ENCODE results near the gene SIAH2. TPM values are rescaled to one million over a fixed set of nuclear protein-coding genes. Genes with fewer than 3 reads are reported as not detected.

The SIAH2 gene
- total and polyA plus RNA-seq, 2 of the 8 experiments (the other 6 are each of a cell fraction or from before 2014, with no cell fraction given): 23.9 to 34.2 TPM

DNA sequence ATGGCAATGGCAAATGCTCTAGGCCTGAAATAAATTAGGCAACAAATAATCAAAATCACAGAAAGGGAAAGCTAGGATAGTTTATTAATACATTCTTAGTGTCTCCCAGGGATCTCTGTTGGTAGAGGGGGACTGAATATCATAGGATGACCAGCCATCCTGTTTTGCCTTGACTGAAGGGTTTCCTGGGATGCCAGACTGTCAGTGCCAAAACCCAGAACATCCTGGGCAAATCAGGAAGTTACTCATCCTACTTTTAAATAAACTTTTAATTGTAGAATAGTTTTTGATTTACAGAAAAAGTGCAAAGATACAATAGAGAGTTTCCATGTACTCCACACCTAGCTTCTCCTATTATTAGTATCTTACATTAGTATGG lies 21.8 kb upstream of the SIAH2 start:
- Histone ChIP-seq H3K14ac (ENCODE audit: insufficient read length) (no peak overlapping the region), H3K79me2 (ENCODE audit: control insufficient read depth in 1 of 2, insufficient read depth in 2 of 2, low read length in 2 of 2) (no peaks in the 10 kb centered on the region), H2BK120ac (replicated peaks; ENCODE audit: low read depth, low read length) (no peak overlapping the region), H3K4me3 (ENCODE audit: extremely low read depth in 1 of 4, insufficient read depth in 2 of 4, low read depth in 3 of 4, low read length in 4 of 4) (no peak overlapping the region), H2BK12ac (ENCODE audit: low read depth, low read length) (no peak overlapping the region), H4K5ac (ENCODE audit: insufficient read length, low read depth, low read length) (no peak overlapping the region), H3K36me3 (ENCODE audit: control insufficient read depth in 2 of 4, insufficient read depth in 4 of 4, low read length in 3 of 4) (no peaks in the 10 kb centered on the region), H4K20me1 (replicated peaks in 1 of 2; ENCODE audit: control insufficient read depth in 1 of 2, insufficient read depth in 2 of 2, low read length in 2 of 2) (no peaks in the 10 kb centered on the region), H3K56ac (replicated peaks; ENCODE audit: insufficient read length, low read depth, low read length) (no peak overlapping the region), H3K9me3 (ENCODE audit: insufficient read depth in 2 of 2, low read depth in 1 of 2, low read length in 1 of 2) (no peaks in the 10 kb centered on the region), H2BK5ac (ENCODE audit: low read depth, low read length) (no peak overlapping the region), H3K23ac (ENCODE audit: insufficient read length) (no peak overlapping the region), H2AK5ac (ENCODE audit: low read depth, low read length) (no peak overlapping the region), H2BK20ac (ENCODE audit: low read length) (no peak overlapping the region), H4K8ac (ENCODE audit: extremely low read depth, insufficient read depth, low read length) (no peak overlapping the region), H4K91ac (replicated peaks; ENCODE audit: insufficient read length, low read length) (no peak overlapping the region), H3K4ac (replicated peaks; ENCODE audit: insufficient read length, low read depth, low read length) (no peak overlapping the region), H3K9ac (replicated peaks in 1 of 4; ENCODE audit: extremely low read depth in 1 of 4, low read depth in 3 of 4, low read length in 3 of 4) (no peak overlapping the region), H3K18ac (ENCODE audit: extremely low read depth, low read length) (no peak overlapping the region), H3K4me2 (ENCODE audit: insufficient read depth in 1 of 2, low read depth in 2 of 2, low read length in 2 of 2) (no peak overlapping the region), H3K27me3 (replicated peaks in 1 of 4; ENCODE audit: control insufficient read depth in 3 of 4, extremely low read depth in 1 of 4, insufficient read depth in 3 of 4, low read length in 3 of 4) (no peaks in the 10 kb centered on the region; a peak in 1 of 7 replicates), H3K23me2 (ENCODE audit: low read depth, low read length) (no peaks in the 10 kb centered on the region; the same call in 1 of the 2 replicates), H2BK15ac (ENCODE audit: low read length) (no peak overlapping the region), H2AFZ (ENCODE audit: low read length) (no peak overlapping the region), H3K79me1 (ENCODE audit: low read depth, low read length) (no peaks in the 10 kb centered on the region), H3K4me1 (replicated peaks in 1 of 4; ENCODE audit: control insufficient read depth in 3 of 4, insufficient read depth in 4 of 4, low read length in 3 of 4) (no peaks in the 10 kb centered on the region), H3K27ac (ENCODE audit: low read depth, low read length) (no peak overlapping the region)
- FAIRE-seq (no peak), DNase-seq (ENCODE audit: low read depth in 1 of 2, low spot score in 2 of 2) (no peak)
- ChIA-PET POLR2A (ENCODE audit: partially characterized antibody) (no interaction called here), CTCF (ENCODE audit: partially characterized antibody) (interaction anchor here (0.8 to 1.5 kb wide), 4 partner anchors 10 to 140 kb away, joined by 3 to 4 read pairs (median 3); no protein-coding TSS in a partner anchor)
- TF ChIP-seq, protein P1, sequence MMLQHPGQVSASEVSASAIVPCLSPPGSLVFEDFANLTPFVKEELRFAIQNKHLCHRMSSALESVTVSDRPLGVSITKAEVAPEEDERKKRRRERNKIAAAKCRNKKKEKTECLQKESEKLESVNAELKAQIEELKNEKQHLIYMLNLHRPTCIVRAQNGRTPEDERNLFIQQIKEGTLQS (IDR thresholded peaks at IDR 0.05; ENCODE audit: insufficient read depth, low read depth, low read length): no peak
- TF ChIP-seq EGR1 (IDR thresholded peaks at IDR 0.05; ENCODE audit: borderline replicate concordance, low read depth, low read length) (no peak), CTBP2 (IDR thresholded peaks at IDR 0.05; ENCODE audit: borderline replicate concordance, insufficient read depth, insufficient read length, low read length) (no peak), KDM4A (IDR thresholded peaks at IDR 0.05; ENCODE audit: low read depth, low read length, severe bottlenecking) (no peak), ZNF274 (IDR thresholded peaks at IDR 0.05; ENCODE audit: borderline replicate concordance, extremely low read depth, low read length) (no peak), EP300 (IDR thresholded peaks at IDR 0.05; ENCODE audit: borderline replicate concordance in 1 of 2, low read depth in 2 of 2, low read length in 2 of 2) (no peak), TAF1 (IDR thresholded peaks at IDR 0.05; ENCODE audit: low read depth, low read length) (no peak)
- TF ChIP-seq, protein P2, sequence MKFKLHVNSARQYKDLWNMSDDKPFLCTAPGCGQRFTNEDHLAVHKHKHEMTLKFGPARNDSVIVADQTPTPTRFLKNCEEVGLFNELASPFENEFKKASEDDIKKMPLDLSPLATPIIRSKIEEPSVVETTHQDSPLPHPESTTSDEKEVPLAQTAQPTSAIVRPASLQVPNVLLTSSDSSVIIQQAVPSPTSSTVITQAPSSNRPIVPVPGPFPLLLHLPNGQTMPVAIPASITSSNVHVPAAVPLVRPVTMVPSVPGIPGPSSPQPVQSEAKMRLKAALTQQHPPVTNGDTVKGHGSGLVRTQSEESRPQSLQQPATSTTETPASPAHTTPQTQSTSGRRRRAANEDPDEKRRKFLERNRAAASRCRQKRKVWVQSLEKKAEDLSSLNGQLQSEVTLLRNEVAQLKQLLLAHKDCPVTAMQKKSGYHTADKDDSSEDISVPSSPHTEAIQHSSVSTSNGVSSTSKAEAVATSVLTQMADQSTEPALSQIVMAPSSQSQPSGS (IDR thresholded peaks at IDR 0.05; ENCODE audit: low read length): no peak
- TF ChIP-seq, protein P3, sequence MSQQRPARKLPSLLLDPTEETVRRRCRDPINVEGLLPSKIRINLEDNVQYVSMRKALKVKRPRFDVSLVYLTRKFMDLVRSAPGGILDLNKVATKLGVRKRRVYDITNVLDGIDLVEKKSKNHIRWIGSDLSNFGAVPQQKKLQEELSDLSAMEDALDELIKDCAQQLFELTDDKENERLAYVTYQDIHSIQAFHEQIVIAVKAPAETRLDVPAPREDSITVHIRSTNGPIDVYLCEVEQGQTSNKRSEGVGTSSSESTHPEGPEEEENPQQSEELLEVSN (IDR thresholded peaks at IDR 0.05): no peak
